T-cell (primary cell): ENCODE data around the gene SH3BGRL. TPM values are rescaled to one million over a fixed set of nuclear protein-coding genes. Genes with fewer than 3 reads are reported as not detected.

Experiments used
- ATAC-seq, 4 experiments: fragments of 200-7000 bp in 3 of 4; fragments of 150-1000 bp in 1 of 4; cut with Tn5 transposase; replicated peaks in 1 of 4; 1 replicate in 3 of 4; 2 replicates in 1 of 4; pipeline ENCODE4 v1.10.0; 2021; ENCODE audit warnings: moderate library complexity in 3 of 4, mild to moderate bottlenecking in 2 of 4, moderate number of reproducible peaks in 1 of 4
- CTCF ChIA-PET, 2 donors: fragments of 300-600 bp; sonication (Branson Sonifier 250); formaldehyde crosslinking; loops; one replicate each; lab custom pipeline; 2022; ENCODE audit warnings: antibody characterized with exemption in 2 of 2; lab: Charles Lee
- POLR2A ChIA-PET, 2 donors: fragments of 300-600 bp; sonication (Branson Sonifier 250); formaldehyde crosslinking; loops; one replicate each; lab custom pipeline; 2022; ENCODE audit warnings: antibody characterized with exemption in 2 of 2; lab: Charles Lee
- DNase-seq, 35 experiments: peaks; one replicate each; pipeline versions ENCODE4 v3.0.0 to v3.0.0-alpha.2; 2013 to 2023
- H3K27ac ChIP-seq: one replicate; pipeline ENCODE4 v1.5.1; 2013; ENCODE audit warnings: low read length
- H3K27me3 ChIP-seq, 2 experiments: replicated peaks in 1 of 2; 1 replicate in 1 of 2; 2 replicates in 1 of 2; pipeline versions ENCODE4 v1.6.1 to v1.7.0; 2013; ENCODE audit warnings: low read length in 1 of 2, mixed read lengths in 1 of 2; ENCODE audit not compliant: control insufficient read depth in 2 of 2, insufficient read depth in 2 of 2; ENCODE audit errors: extremely low read depth in 1 of 2
- H3K36me3 ChIP-seq, 2 donors: 1 replicate in 1 of 2; 2 replicates in 1 of 2; pipeline versions ENCODE4 v1.6.1 to v1.7.0; 2013; ENCODE audit warnings: low read length in 1 of 2; ENCODE audit not compliant: control insufficient read depth in 2 of 2, insufficient read depth in 1 of 2; ENCODE audit errors: extremely low read depth in 1 of 2
- H3K4me1 ChIP-seq, 2 experiments: 1 replicate in 1 of 2; 2 replicates in 1 of 2; pipeline versions ENCODE4 v1.6.1 to v1.7.0; 2013; ENCODE audit warnings: low read length in 2 of 2, mixed read lengths in 1 of 2; ENCODE audit not compliant: insufficient read depth in 2 of 2, control insufficient read depth in 1 of 2; ENCODE audit errors: extremely low read depth in 1 of 2
- H3K4me3 ChIP-seq, 2 donors: 1 replicate in 1 of 2; 2 replicates in 1 of 2; pipeline versions ENCODE4 v1.5.1 to v1.7.0; 2013; ENCODE audit warnings: mild to moderate bottlenecking in 2 of 2, low read length in 1 of 2, moderate library complexity in 1 of 2; ENCODE audit not compliant: control insufficient read depth in 1 of 2; ENCODE audit errors: extremely low read depth in 1 of 2
- H3K9me3 ChIP-seq: 2 replicates; pipeline ENCODE4 v1.7.0; 2013
- H3K27ac Mint-ChIP-seq, 2 donors: one replicate each; pipeline ENCODE4 v1.8.0; 2020 to 2021; ENCODE audit warnings: mild to moderate bottlenecking in 2 of 2, mixed read lengths in 2 of 2
- H3K27me3 Mint-ChIP-seq, 2 donors: one replicate each; pipeline ENCODE4 v1.8.0; 2021 to 2022; ENCODE audit warnings: mixed read lengths in 2 of 2
- H3K36me3 Mint-ChIP-seq: one replicate; pipeline ENCODE4 v1.8.0; 2021; ENCODE audit warnings: mixed read lengths
- H3K4me1 Mint-ChIP-seq, 3 donors: one replicate each; pipeline ENCODE4 v1.8.0; 2020 to 2022; ENCODE audit warnings: mixed read lengths in 3 of 3, mild to moderate bottlenecking in 1 of 3
- H3K4me3 Mint-ChIP-seq, 3 donors: one replicate each; pipeline ENCODE4 v1.8.0; 2020 to 2022; ENCODE audit warnings: mild to moderate bottlenecking in 3 of 3, mixed read lengths in 3 of 3, moderate library complexity in 3 of 3
- H3K9me3 Mint-ChIP-seq, 3 donors: one replicate each; pipeline ENCODE4 v1.8.0; 2020 to 2022; ENCODE audit warnings: mixed read lengths in 3 of 3
- WGBS: methylation state at CpG from one replicate; pipeline ENCODE4 v1.1.5; 2013; ENCODE audit warnings: missing lambda C conversion rate; ENCODE audit not compliant: insufficient coverage; 5-methylcytosine and 5-hydroxymethylcytosine counted together
- total RNA-seq, 35 experiments: library from RNA in 6 of 35; stranded (reverse) in 6 of 35; fragments of 120-200 nt in 1 of 35; gene quantifications; one replicate each; pipeline versions ENCODE4 v1.2.1 to v1.2.4 and lab custom pipeline; 2013 to 2026

SH3BGRL gene
- total RNA-seq, 5 donors from 2014 or later (not counting 1 experiment from before 2014, with no cell fraction given) = 55.0 to 78.2 (median 60.7) TPM

DNA sequence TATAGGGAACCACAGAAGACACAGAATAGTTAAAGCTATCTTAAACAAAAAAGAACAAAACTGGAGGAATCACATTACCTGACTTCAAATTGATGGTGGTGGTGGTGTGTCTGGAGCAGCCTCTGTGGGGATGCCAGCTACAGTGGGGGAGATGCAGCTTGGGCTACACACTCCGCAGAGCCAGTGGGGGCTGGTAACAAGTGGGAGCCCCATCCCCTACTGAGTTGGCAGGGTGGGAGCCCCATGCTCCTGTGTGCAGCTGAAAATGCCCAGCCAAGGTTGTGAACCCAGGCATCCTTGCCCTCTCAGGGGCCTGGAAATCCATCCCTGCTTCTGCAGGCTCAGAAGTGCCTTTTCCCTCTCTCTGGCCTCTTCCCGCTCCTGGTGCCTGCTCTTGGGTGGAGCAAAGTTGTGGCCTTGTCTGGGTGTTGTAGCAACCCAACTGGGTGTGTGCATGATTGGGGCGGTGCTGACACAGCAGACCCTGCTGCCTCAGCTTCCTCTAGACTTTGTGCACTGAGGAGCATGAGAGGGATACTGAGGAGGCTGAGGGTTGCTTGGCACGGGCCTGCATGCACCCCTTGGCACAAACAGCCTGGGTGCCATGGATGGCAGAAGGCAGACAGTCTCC lies 38.9 kb downstream of the SH3BGRL start:
- no peak for DNase-seq
- CTCF ChIA-PET = no interaction called here
- peaks cover 4 to 15% (median 10%) of the 10 kb centered on the region in 3 donors for H3K4me1 Mint-ChIP-seq
- H3K4me1 ChIP-seq = no peaks in the 10 kb centered on the region
- no CpG with 5 or more reads among the region's 4 CpGs for WGBS
- H3K36me3 Mint-ChIP-seq = peaks cover 46% of the 10 kb centered on the region
- no peak for ATAC-seq
- POLR2A ChIA-PET = no interaction called here
- no peak overlapping the region for H3K27ac ChIP-seq
- H3K27me3 Mint-ChIP-seq = peaks cover 0 to 4% of the 10 kb centered on the region in 2 donors
- H3K4me3 Mint-ChIP-seq = no peak overlapping the region
- H3K36me3 ChIP-seq = peaks cover 6 to 17% of the 10 kb centered on the region in 2 donors
- H3K9me3 Mint-ChIP-seq = peaks cover 0 to 4% (median 0%) of the 10 kb centered on the region in 3 donors
- H3K9me3 ChIP-seq = no peaks in the 10 kb centered on the region
- no peak overlapping the region for H3K27ac Mint-ChIP-seq
- no peaks in the 10 kb centered on the region for H3K27me3 ChIP-seq
- no peak overlapping the region for H3K4me3 ChIP-seq

DNA sequence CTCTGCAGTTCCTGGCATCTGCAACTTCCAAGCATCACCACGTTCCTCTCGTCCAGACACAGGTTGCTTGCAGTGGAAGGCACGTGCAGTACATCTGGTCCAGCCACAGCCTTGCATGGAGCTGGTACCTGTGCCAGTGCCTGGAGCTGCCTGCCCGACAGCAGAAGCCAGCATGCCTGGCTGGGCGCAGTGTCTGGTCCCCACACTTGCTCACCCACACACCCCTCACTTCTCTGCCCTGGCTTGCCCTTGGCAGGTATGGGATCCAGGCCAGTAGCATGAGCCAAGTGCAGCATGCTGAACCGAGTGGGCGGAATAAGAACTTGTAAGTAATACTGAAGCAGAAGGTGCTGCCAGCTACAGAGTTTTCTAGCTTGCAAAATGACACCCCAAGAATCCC lies 39.9 kb downstream of the SH3BGRL start:
- ChIA-PET POLR2A (no interaction called here), CTCF (no interaction called here)
- no peak overlapping the region for H3K27ac ChIP-seq
- no peaks in the 10 kb centered on the region for H3K9me3 ChIP-seq
- Mint-ChIP-seq H3K4me1 (peaks cover 4 to 23% (median 17%) of the 10 kb centered on the region in 3 donors), H3K27me3 (no peaks in the 10 kb centered on the region), H3K36me3 (peaks cover 45% of the 10 kb centered on the region), H3K9me3 (peaks cover 0 to 4% (median 0%) of the 10 kb centered on the region in 3 donors), H3K27ac (no peak overlapping the region), H3K4me3 (no peak overlapping the region)
- 100% methylated on average over 1 of the region's 7 CpGs for WGBS
- DNase-seq = no peak
- H3K36me3 ChIP-seq = peaks cover 6 to 16% of the 10 kb centered on the region in 2 donors
- no peaks in the 10 kb centered on the region for H3K27me3 ChIP-seq
- H3K4me1 ChIP-seq = no peaks in the 10 kb centered on the region
- H3K4me3 ChIP-seq = no peak overlapping the region
- no peak for ATAC-seq

DNA sequence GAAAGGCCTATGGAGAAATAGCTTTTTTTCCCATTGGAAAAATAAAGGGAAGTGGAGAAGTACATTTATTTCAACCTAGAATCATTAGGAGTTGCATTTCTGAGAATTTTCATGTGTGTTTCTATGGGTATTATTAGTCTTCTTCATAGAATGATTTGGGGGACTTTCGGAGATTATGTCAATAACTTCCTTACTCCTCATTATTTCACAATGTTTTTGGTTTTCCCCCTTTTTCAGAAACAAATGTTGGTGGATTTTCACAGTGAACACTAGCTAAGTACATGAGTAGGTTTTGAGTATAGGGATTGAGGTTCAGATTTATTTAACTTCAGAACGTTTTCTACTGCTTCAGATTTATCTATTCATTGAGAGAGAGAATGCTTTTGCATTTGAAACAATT lies 54.0 kb downstream of the SH3BGRL start:
- CTCF ChIA-PET = no interaction called here
- H3K4me1 Mint-ChIP-seq = peaks cover 25 to 48% (median 45%) of the 10 kb centered on the region in 3 donors

DNA sequence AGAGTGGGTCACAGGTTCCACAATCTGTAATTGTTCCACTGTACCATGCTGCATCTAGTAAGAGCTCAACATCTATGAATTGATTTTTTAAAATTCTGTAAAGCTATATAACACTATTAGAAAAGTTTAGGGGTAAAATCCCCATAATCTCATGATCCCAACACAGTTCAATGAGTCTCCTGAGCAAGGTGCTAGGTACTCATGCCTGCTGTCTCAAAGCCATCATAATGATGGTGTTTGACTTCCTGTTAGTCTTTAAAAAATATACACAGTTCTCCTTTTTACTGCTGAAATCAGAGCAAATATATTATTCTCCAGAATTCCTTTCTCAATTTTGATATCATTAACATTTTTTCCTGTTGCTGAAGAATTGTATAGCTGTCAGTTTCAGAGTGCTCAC lies 55.9 kb downstream of the SH3BGRL start:
- ATAC-seq = no peak
- H3K27ac Mint-ChIP-seq = no peak overlapping the region
- H3K27me3 Mint-ChIP-seq = peaks cover 0 to 7% of the 10 kb centered on the region in 2 donors
- no peaks in the 10 kb centered on the region for H3K4me1 ChIP-seq
- H3K4me1 Mint-ChIP-seq = peaks cover 25 to 56% (median 54%) of the 10 kb centered on the region in 3 donors
- no peak overlapping the region for H3K4me3 ChIP-seq
- CTCF ChIA-PET = no interaction called here
- H3K27me3 ChIP-seq = no peaks in the 10 kb centered on the region
- no peak overlapping the region for H3K27ac ChIP-seq
- POLR2A ChIA-PET = no interaction called here
- no peaks in the 10 kb centered on the region for H3K36me3 ChIP-seq
- H3K36me3 Mint-ChIP-seq = peaks cover 9% of the 10 kb centered on the region
- DNase-seq = no peak
- H3K9me3 Mint-ChIP-seq = no peaks in the 10 kb centered on the region
- no peak overlapping the region for H3K4me3 Mint-ChIP-seq
- no peaks in the 10 kb centered on the region for H3K9me3 ChIP-seq

More for the DNA sequence above, 54.0 kb downstream of the SH3BGRL start:
- no peak overlapping the region for H3K27ac Mint-ChIP-seq
- ATAC-seq = no peak
- no peak for DNase-seq
- no CpG with 5 or more reads among the region's 2 CpGs for WGBS
- H3K36me3 ChIP-seq = no peaks in the 10 kb centered on the region
- H3K9me3 ChIP-seq = no peaks in the 10 kb centered on the region
- H3K27me3 Mint-ChIP-seq = peaks cover 0 to 4% of the 10 kb centered on the region in 2 donors
- no peaks in the 10 kb centered on the region for H3K27me3 ChIP-seq
- POLR2A ChIA-PET = no interaction called here
- no peaks in the 10 kb centered on the region for H3K9me3 Mint-ChIP-seq
- H3K27ac ChIP-seq = no peak overlapping the region
- H3K4me3 Mint-ChIP-seq = no peak overlapping the region
- H3K36me3 Mint-ChIP-seq = peaks cover 9% of the 10 kb centered on the region
- H3K4me3 ChIP-seq = no peak overlapping the region
- no peaks in the 10 kb centered on the region for H3K4me1 ChIP-seq

DNA sequence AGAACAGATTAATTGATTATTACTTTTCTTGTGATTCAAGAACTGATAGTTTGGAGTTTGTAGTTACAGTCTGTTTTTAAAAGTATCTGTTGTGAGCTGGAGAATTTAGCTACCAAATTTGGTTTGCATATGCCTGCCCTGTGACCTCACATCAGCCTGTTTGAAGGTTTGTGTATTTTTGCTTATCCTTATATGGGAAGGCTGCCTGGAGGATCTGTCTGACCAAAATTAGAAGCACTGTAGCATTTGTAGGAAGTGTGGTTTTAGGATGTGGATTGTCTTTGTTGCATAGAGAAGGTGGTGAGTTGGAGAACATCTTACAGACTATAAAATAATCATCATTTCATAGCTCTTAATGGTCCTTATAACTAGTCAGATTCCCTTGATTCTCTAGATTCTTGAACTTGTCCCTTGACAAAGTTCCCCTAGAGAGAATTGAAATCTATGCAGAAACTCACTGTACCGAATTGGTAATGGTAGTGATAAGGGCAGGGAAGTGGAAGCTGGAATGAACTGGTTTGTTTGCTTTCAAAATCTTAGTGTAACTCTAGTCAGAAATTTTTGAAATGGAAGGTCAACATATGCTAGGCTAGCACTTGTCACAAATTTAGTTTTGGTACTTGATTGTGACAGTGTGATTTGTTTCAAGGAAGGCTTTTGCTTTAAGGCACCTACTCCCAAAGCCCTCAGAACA lies 57.3 kb downstream of the SH3BGRL start:
- ATAC-seq (no peak), DNase-seq (no peak)
- Histone ChIP-seq H3K4me3 (no peak overlapping the region), H3K9me3 (no peaks in the 10 kb centered on the region), H3K4me1 (no peaks in the 10 kb centered on the region), H3K36me3 (no peaks in the 10 kb centered on the region), H3K27ac (no peak overlapping the region), H3K27me3 (no peaks in the 10 kb centered on the region)
- WGBS = no CpG with 5 or more reads among the region's 1 CpG
- ChIA-PET CTCF (no interaction called here), POLR2A (interaction anchor here in 1 of 2 donors (0.5 kb wide), 1 partner anchor 106 kb away, joined by 6 read pairs; no protein-coding TSS in a partner anchor)
- peaks cover 18 to 49% (median 49%) of the 10 kb centered on the region in 3 donors for H3K4me1 Mint-ChIP-seq
- no peak overlapping the region for H3K27ac Mint-ChIP-seq
- H3K27me3 Mint-ChIP-seq = peaks cover 0 to 3% of the 10 kb centered on the region in 2 donors
- no peaks in the 10 kb centered on the region for H3K9me3 Mint-ChIP-seq
- peaks cover 4% of the 10 kb centered on the region for H3K36me3 Mint-ChIP-seq
- H3K4me3 Mint-ChIP-seq = no peak overlapping the region

DNA sequence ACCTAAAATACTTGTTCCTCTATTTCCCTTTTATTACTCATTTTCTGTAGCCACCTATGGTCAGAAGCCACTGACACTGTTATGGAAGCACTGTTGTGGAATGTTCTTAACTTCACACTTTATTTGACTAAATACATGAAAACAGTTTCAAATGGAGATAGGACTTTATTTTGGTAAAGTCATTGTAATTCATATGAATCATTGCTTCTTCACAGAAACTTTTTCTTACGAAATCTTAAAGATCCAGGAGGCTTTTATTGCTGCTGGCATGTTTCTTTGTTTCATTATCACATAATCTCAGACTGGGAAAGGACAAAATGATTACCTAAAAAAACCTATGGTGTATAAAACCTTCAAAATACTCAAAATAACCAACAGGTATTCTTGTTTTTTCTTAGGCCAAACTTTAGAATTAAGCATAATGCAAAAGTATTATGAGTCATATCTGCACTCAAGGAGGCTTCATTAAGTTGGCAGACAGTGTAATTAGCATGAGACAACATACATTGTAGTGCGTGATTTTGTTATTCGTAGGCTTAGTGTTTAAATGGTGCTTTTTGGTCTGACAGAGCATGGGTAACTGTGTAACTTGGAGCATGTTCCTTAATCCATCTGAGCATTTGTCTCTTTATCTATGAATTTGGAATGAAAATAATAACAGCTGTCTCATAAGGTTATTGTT lies 58.0 kb downstream of the SH3BGRL start:
- DNase-seq = no peak
- no peak for ATAC-seq
- POLR2A ChIA-PET = no interaction called here
- no peaks in the 10 kb centered on the region for H3K27me3 ChIP-seq
- no CpG with 5 or more reads among the region's 3 CpGs for WGBS
- no peak overlapping the region for H3K27ac ChIP-seq
- H3K27me3 Mint-ChIP-seq = peaks cover 0 to 3% of the 10 kb centered on the region in 2 donors
- no peaks in the 10 kb centered on the region for H3K4me1 ChIP-seq
- peaks cover 18 to 49% (median 45%) of the 10 kb centered on the region in 3 donors for H3K4me1 Mint-ChIP-seq
- no peaks in the 10 kb centered on the region for H3K36me3 ChIP-seq
- no peaks in the 10 kb centered on the region for H3K9me3 ChIP-seq
- no peak overlapping the region for H3K27ac Mint-ChIP-seq
- no peak overlapping the region for H3K4me3 ChIP-seq
- no peak overlapping the region for H3K4me3 Mint-ChIP-seq
- peaks cover 4% of the 10 kb centered on the region for H3K36me3 Mint-ChIP-seq
- no peaks in the 10 kb centered on the region for H3K9me3 Mint-ChIP-seq
- CTCF ChIA-PET = no interaction called here
